ENCODE data around the gene CMTM7.

The CMTM7 gene

GRCh38 chr3:32397941-32398340 lies 6.3 kb downstream of the CMTM7 start:
- no peak for DNase-seq
- in situ Hi-C loops (cut with HindIII; ENCODE audit: low pct_ligation_motif_present, low sequenced_read_pairs): no loop called here
- Histone ChIP-seq H3K27me3 (replicated peaks) (no peaks in the 10 kb centered on the region), H3K4me3 (ENCODE audit: low read depth, low read length) (no peak overlapping the region), H3K36me3 (replicated peaks) (no peaks in the 10 kb centered on the region), H3K27ac (no peak overlapping the region)
- no peak for TF ChIP-seq CTCF (IDR thresholded peaks at IDR 0.05; ENCODE audit: low read depth, low read length, missing control alignments)

GRCh38 chr3:32398531-32398930 lies 6.9 kb downstream of the CMTM7 start:
- Histone ChIP-seq H3K36me3 (replicated peaks) (no peaks in the 10 kb centered on the region), H3K27ac (no peak overlapping the region), H3K27me3 (replicated peaks) (no peaks in the 10 kb centered on the region), H3K4me3 (ENCODE audit: low read depth, low read length) (no peak overlapping the region)
- no peak for TF ChIP-seq CTCF (IDR thresholded peaks at IDR 0.05; ENCODE audit: low read depth, low read length, missing control alignments)
- in situ Hi-C loops (cut with HindIII; ENCODE audit: low pct_ligation_motif_present, low sequenced_read_pairs): no loop called here
- DNase-seq: no peak

GRCh38 chr3:32399030-32399620 lies 7.5 kb downstream of the CMTM7 start:
- in situ Hi-C loops (cut with HindIII; ENCODE audit: low pct_ligation_motif_present, low sequenced_read_pairs): no loop called here
- TF ChIP-seq CTCF (IDR thresholded peaks at IDR 0.05; ENCODE audit: low read depth, low read length, missing control alignments): peak; percentile 60
- H3K27me3 ChIP-seq (replicated peaks): no peaks in the 10 kb centered on the region
- H3K4me3 ChIP-seq (ENCODE audit: low read depth, low read length): no peak overlapping the region
- H3K36me3 ChIP-seq (replicated peaks): no peaks in the 10 kb centered on the region
- no peak overlapping the region for H3K27ac ChIP-seq
- DNase-seq: no peak

- no peak for TF ChIP-seq CTCF (IDR thresholded peaks at IDR 0.05; ENCODE audit: low read depth, low read length, missing control alignments)
- in situ Hi-C loops (cut with HindIII; ENCODE audit: low pct_ligation_motif_present, low sequenced_read_pairs): no loop called here
- Histone ChIP-seq H3K27me3 (replicated peaks) (no peaks in the 10 kb centered on the region), H3K4me3 (ENCODE audit: low read depth, low read length) (peak overlapping the region; percentile 52), H3K27ac (peak overlapping the region; percentile 85), H3K36me3 (replicated peaks) (no peaks in the 10 kb centered on the region)
- no peak for DNase-seq
Measured at GRCh38 chr3:32401126-32401525, 9.5 kb downstream of the CMTM7 start.

GRCh38 chr3:32401556-32402081 lies 10.0 kb downstream of the CMTM7 start:
- H3K27me3 ChIP-seq (replicated peaks): no peaks in the 10 kb centered on the region
- peak overlapping the region; percentile 52 for H3K4me3 ChIP-seq (ENCODE audit: low read depth, low read length)
- H3K27ac ChIP-seq: peak overlapping the region; percentile 85
- H3K36me3 ChIP-seq (replicated peaks): no peaks in the 10 kb centered on the region
- TF ChIP-seq CTCF (IDR thresholded peaks at IDR 0.05; ENCODE audit: low read depth, low read length, missing control alignments): no peak
- in situ Hi-C loops (cut with HindIII; ENCODE audit: low pct_ligation_motif_present, low sequenced_read_pairs): no loop called here
- peak; percentile 61 for DNase-seq

GRCh38 chr3:32403663-32404062 lies 12.0 kb downstream of the CMTM7 start:
- no peak for TF ChIP-seq CTCF (IDR thresholded peaks at IDR 0.05; ENCODE audit: low read depth, low read length, missing control alignments)
- no peak overlapping the region for H3K27ac ChIP-seq
- no peak for DNase-seq

More at GRCh38 chr3:32403663-32404062, 12.0 kb downstream of the CMTM7 start:
- Histone ChIP-seq H3K27me3 (replicated peaks) (no peaks in the 10 kb centered on the region), H3K4me3 (ENCODE audit: low read depth, low read length) (no peak overlapping the region), H3K36me3 (replicated peaks) (no peaks in the 10 kb centered on the region)
- in situ Hi-C loops (cut with HindIII; ENCODE audit: low pct_ligation_motif_present, low sequenced_read_pairs): no loop called here
